ENCODE results near the gene EPN1.

- TF ChIP-seq CTCF (IDR thresholded peaks at IDR 0.05) (no peak), POLR2A (IDR thresholded peaks at IDR 0.05) (no peak)
Observed at GRCh38 chr19:55635856-55636440, 39.1 kb upstream of the EPN1 start.
